Upper lobe of left lung (tissue), 6 donors: Measurements from ENCODE around the gene CDADC1. TPM values are rescaled to one million over a fixed set of nuclear protein-coding genes. Genes with fewer than 3 reads are reported as not detected.

ENCODE experiments used
- ATAC-seq, 2 donors: fragments of 200-7000 bp; cut with Tn5 transposase; one replicate each; pipeline ENCODE4 v1.9.1; 2022; ENCODE audit warnings: mild to moderate bottlenecking in 2 of 2, moderate library complexity in 2 of 2; ENCODE audit not compliant: low FRiP score in 2 of 2
- DNase-seq, 2 donors: peaks; one replicate each; pipeline ENCODE4 v3.0.0-alpha.2; 2019 to 2020
- H3K27ac ChIP-seq, 4 donors: fragments of 200-600 bp; sonication (generic); one replicate each; pipeline ENCODE4 v1.5.1; 2016 to 2019
- H3K27me3 ChIP-seq, 4 donors: fragments of 200-600 bp; sonication (generic); one replicate each; pipeline ENCODE4 v1.5.1; 2017 to 2019
- H3K36me3 ChIP-seq, 4 donors: fragments of 200-600 bp; sonication (generic); one replicate each; pipeline ENCODE4 v1.5.1; 2016 to 2019
- H3K4me1 ChIP-seq, 4 donors: fragments of 200-600 bp; sonication (generic); one replicate each; pipeline ENCODE4 v1.5.1; 2018 to 2019
- H3K4me3 ChIP-seq, 4 donors: fragments of 200-600 bp; sonication (generic); one replicate each; pipeline ENCODE4 v1.5.1; 2017 to 2019; ENCODE audit warnings: mild to moderate bottlenecking in 2 of 4, moderate library complexity in 1 of 4
- H3K9me3 ChIP-seq, 4 donors: fragments of 200-600 bp; sonication (generic); one replicate each; pipeline ENCODE4 v1.5.1; 2018 to 2019
- EP300 ChIP-seq, 4 donors: sonication (generic); formaldehyde crosslinking; IDR thresholded peaks; one replicate each; pipeline ENCODE4 v1.5.1; 2017; ENCODE audit warnings: antibody characterized with exemption in 4 of 4, control low read depth in 2 of 4
- POLR2A ChIP-seq, 4 donors: fragments of 450-650 bp; IDR thresholded peaks; one replicate each; pipeline ENCODE4 v1.5.1; 2016 to 2017; ENCODE audit warnings: antibody characterized with exemption in 4 of 4, mild to moderate bottlenecking in 2 of 4
- POLR2AphosphoS5 ChIP-seq, 2 donors: sonication (generic); formaldehyde crosslinking; IDR thresholded peaks; one replicate each; pipeline ENCODE4 v1.5.1; 2017; ENCODE audit warnings: antibody characterized with exemption in 2 of 2
- WGBS, 2 donors: methylation state at CpG; one replicate each; pipeline ENCODE4 v1.1.5; 2017 to 2018; 5-methylcytosine and 5-hydroxymethylcytosine counted together
- total RNA-seq, 6 donors: library from RNA; depleted of rRNA in 4 of 6; stranded (reverse); fragments of >200 nt in 4 of 6; gene quantifications; one replicate each; pipeline versions ENCODE4 v1.1.0 to v1.2.1, GENCODE V29; 2016 to 2021
- TF ChIP-seq, protein P1 (sequence below), 6 experiments: fragments of 450-650 bp in 4 of 6; fragments of 200-600 bp in 2 of 6; sonication (generic) in 2 of 6; IDR thresholded peaks; one replicate each; pipeline ENCODE4 v1.5.1; 2016 to 2019; ENCODE audit warnings: antibody characterized with exemption in 6 of 6
- donor health status: DM: no; HTN: no; CAD: no; lungs with moderate emphysema.
- donor health status: DM: no; HTN: yes; CAD: no; lungs with severe emphysema.

CDADC1 gene
- total RNA-seq, 6 donors from 2014 or later, result 4.2 to 16.4 (median 10.6) TPM

DNA sequence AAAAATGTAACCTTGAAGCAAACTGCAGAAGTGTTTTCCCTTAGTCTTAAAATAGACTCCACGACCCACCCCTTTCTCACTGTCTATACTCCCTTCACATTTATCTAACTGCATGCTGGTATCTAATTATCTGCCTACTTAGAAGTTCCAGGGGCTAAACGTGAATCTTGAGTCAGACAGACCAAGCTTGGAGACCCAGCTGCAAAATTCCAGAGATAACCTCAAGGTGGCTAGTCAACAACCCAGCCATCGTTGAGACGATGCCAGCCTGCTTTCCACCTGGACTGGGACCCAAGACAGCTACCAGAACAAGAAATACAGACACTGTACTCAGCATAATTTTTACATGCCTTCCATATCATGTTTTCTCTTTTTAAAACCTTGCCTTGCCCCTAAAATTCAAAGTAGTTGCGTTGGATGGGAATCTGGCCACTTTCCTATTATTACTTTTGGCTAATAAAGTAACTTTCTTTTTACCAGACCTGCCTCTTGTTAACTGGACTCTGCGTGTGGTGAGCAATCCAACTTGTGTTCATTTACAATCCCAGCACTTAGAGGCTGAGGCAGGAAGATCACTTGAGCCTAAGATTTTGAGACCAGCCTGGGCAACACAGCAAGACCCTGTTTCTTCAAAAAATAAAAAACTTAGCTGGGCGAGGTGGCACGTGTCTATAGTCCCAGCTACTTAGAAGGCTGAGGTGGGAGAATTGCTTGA is 82.3 kb downstream of the CDADC1 start:
- peaks cover 0 to 3% (median 0%) of the 10 kb centered on the region in 4 donors for H3K4me1 ChIP-seq
- H3K27me3 ChIP-seq, result no peaks in the 10 kb centered on the region
- no peak for TF ChIP-seq POLR2AphosphoS5 (IDR thresholded peaks at IDR 0.05)
- TF ChIP-seq, protein P1, sequence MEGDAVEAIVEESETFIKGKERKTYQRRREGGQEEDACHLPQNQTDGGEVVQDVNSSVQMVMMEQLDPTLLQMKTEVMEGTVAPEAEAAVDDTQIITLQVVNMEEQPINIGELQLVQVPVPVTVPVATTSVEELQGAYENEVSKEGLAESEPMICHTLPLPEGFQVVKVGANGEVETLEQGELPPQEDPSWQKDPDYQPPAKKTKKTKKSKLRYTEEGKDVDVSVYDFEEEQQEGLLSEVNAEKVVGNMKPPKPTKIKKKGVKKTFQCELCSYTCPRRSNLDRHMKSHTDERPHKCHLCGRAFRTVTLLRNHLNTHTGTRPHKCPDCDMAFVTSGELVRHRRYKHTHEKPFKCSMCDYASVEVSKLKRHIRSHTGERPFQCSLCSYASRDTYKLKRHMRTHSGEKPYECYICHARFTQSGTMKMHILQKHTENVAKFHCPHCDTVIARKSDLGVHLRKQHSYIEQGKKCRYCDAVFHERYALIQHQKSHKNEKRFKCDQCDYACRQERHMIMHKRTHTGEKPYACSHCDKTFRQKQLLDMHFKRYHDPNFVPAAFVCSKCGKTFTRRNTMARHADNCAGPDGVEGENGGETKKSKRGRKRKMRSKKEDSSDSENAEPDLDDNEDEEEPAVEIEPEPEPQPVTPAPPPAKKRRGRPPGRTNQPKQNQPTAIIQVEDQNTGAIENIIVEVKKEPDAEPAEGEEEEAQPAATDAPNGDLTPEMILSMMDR (IDR thresholded peaks at IDR 0.05), result no peak
- peaks cover 0 to 8% (median 0%) of the 10 kb centered on the region in 4 donors for H3K36me3 ChIP-seq
- no peak for DNase-seq
- no peak for ATAC-seq
- H3K27ac ChIP-seq, result no peak overlapping the region
- no peak overlapping the region for H3K4me3 ChIP-seq
- no peaks in the 10 kb centered on the region for H3K9me3 ChIP-seq
- WGBS, 2 donors, result 79 to 86% methylated on average over 8 of the region's 8 CpGs

DNA sequence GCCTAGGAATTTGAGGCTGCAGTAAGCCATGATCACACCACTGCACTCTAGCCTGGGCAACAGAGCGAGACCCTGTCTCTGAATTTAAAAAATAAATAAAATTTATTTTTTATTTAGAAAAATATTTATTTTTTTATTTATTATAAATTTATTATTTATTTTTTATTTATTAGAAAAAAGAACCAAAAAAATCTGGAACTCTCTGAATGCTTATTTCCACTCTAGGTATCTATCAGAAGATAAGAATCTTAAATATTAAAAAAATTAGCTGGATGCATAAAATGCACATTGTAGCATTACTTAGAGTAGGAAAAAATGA is 82.8 kb downstream of the CDADC1 start:
- Histone ChIP-seq H3K4me3 (no peak overlapping the region), H3K27me3 (no peaks in the 10 kb centered on the region), H3K9me3 (no peaks in the 10 kb centered on the region), H3K4me1 (peaks cover 0 to 3% (median 0%) of the 10 kb centered on the region in 4 donors), H3K36me3 (peaks cover 0 to 8% (median 0%) of the 10 kb centered on the region in 4 donors), H3K27ac (no peak overlapping the region)
- no peak for TF ChIP-seq POLR2AphosphoS5 (IDR thresholded peaks at IDR 0.05)
- DNase-seq, result no peak
- 97 to 100% methylated on average over 1 of the region's 1 CpG for WGBS, 2 donors
- ATAC-seq, result no peak

DNA sequence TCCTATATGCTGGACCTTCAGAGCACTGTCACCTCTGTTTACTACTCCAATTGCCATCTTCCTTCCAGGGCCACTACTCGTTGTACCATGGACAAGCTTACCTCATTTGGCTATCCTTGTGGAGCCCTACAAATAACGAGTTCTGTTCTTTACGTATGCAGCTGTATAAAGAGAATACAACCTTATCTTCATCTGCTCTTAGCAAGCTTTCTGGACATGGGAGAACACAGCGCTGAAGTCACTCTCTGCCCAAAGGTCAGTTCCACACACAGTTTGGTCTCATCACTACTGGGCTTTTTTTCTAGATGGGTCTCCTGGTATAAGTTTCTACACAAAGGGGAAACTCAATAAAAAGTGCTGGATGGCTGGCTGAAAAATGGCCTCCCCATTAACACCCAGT is 88.9 kb downstream of the CDADC1 start:
- H3K9me3 ChIP-seq, result no peaks in the 10 kb centered on the region
- no peak overlapping the region for H3K4me3 ChIP-seq
- ATAC-seq (no peak), DNase-seq (no peak)
- WGBS, 2 donors, result 85 to 88% methylated on average over 4 of the region's 4 CpGs
- H3K27me3 ChIP-seq, result no peaks in the 10 kb centered on the region
- no peaks in the 10 kb centered on the region for H3K4me1 ChIP-seq
- H3K36me3 ChIP-seq, result peaks cover 0 to 13% (median 0%) of the 10 kb centered on the region in 4 donors
- TF ChIP-seq POLR2A (IDR thresholded peaks at IDR 0.05) (no peak), EP300 (IDR thresholded peaks at IDR 0.05) (no peak), POLR2AphosphoS5 (IDR thresholded peaks at IDR 0.05) (no peak)
- TF ChIP-seq, protein P1 (IDR thresholded peaks at IDR 0.05), result no peak
- no peak overlapping the region for H3K27ac ChIP-seq

DNA sequence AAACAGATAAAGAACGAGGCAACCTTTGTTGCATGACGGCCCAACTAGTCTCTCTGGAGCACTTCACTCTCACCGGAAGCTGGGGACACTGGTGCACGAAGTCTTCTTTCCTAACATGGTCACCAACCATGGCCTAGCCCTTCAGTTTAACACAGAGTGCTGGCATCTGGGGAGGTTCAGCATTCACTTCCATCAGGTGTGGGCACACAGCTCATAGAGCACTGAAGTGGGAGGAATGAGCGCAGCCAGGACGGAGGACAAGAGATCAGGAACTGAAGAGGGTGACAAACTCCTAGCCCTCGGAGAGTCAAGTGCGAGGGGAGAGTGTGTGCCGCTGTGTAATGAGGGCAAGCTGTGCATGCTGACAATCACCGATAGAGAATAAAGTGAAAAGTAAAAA is 92.4 kb downstream of the CDADC1 start:
- H3K27ac ChIP-seq, result no peak overlapping the region
- no peak overlapping the region for H3K4me3 ChIP-seq
- peaks cover 0 to 13% (median 0%) of the 10 kb centered on the region in 4 donors for H3K36me3 ChIP-seq
- no peaks in the 10 kb centered on the region for H3K9me3 ChIP-seq
- ATAC-seq (no peak), DNase-seq (no peak)
- 89 to 93% methylated on average over 10 of the region's 10 CpGs for WGBS, 2 donors
- H3K4me1 ChIP-seq, result no peaks in the 10 kb centered on the region
- TF ChIP-seq EP300 (IDR thresholded peaks at IDR 0.05) (no peak), POLR2A (IDR thresholded peaks at IDR 0.05) (no peak), POLR2AphosphoS5 (IDR thresholded peaks at IDR 0.05) (no peak)
- TF ChIP-seq, protein P1 (IDR thresholded peaks at IDR 0.05), result no peak
- no peaks in the 10 kb centered on the region for H3K27me3 ChIP-seq

DNA sequence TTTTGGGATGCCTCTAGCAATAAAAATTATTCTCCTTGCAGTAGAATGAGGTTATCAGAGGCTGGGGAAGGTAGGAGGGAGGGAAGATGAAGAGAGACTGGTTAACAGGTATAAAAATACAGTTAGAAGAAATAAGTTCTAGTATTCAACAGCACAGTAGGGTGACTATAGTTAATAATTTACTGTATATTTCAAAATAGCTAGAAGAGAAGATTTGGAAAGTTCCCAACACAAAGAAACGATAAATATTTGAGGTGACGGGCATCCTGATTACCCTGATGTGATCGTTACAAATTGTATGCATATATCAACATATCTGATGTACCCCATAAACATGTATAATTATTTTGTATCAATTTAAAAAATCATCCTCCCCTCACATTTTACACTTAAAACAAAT is 93.8 kb downstream of the CDADC1 start:
- H3K27me3 ChIP-seq, result no peaks in the 10 kb centered on the region
- TF ChIP-seq POLR2AphosphoS5 (IDR thresholded peaks at IDR 0.05), result no peak
- no peaks in the 10 kb centered on the region for H3K4me1 ChIP-seq
- no peak overlapping the region for H3K4me3 ChIP-seq
- H3K36me3 ChIP-seq, result peaks cover 0 to 13% (median 0%) of the 10 kb centered on the region in 4 donors
- ATAC-seq, result no peak
- H3K9me3 ChIP-seq, result no peaks in the 10 kb centered on the region
- WGBS, 2 donors, result 83 to 92% methylated on average over 3 of the region's 3 CpGs
- no peak for DNase-seq
- H3K27ac ChIP-seq, result no peak overlapping the region

DNA sequence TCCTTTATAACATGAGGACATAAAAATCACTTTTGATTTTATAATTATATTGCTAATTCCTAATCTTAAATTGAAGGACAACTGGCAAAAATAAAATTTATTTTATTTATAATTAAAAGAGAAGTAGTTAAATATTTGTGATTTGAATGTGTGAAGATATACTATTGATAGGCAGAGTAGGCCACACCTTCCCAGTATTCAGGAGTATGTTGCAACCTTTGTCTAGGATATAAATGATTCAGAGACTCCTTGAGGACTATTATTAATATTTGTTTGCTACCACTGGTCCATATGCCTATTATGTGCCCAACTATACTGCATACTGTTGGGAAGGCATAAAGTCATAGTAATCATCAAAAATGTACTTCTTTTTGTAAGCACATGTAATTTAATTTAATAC is 94.2 kb downstream of the CDADC1 start:
- peaks cover 0 to 13% (median 0%) of the 10 kb centered on the region in 4 donors for H3K36me3 ChIP-seq
- DNase-seq, result no peak
- no peaks in the 10 kb centered on the region for H3K4me1 ChIP-seq
- H3K27me3 ChIP-seq, result no peaks in the 10 kb centered on the region
- H3K4me3 ChIP-seq, result no peak overlapping the region
- no peak overlapping the region for H3K27ac ChIP-seq
- no peak for TF ChIP-seq EP300 (IDR thresholded peaks at IDR 0.05)
- TF ChIP-seq, protein P1 (IDR thresholded peaks at IDR 0.05), result no peak
- TF ChIP-seq POLR2A (IDR thresholded peaks at IDR 0.05), result no peak
- no peak for TF ChIP-seq POLR2AphosphoS5 (IDR thresholded peaks at IDR 0.05)
- no peaks in the 10 kb centered on the region for H3K9me3 ChIP-seq
- no peak for ATAC-seq
